H1 (cell line): ENCODE results near the gene SPINK4. TPM values are rescaled to one million over a fixed set of nuclear protein-coding genes. Genes with fewer than 3 reads are reported as not detected.

ENCODE experiments used
- CTCF ChIA-PET: fragments of 300-600 bp; sonication (Branson Sonifier 250); formaldehyde crosslinking; loops from one replicate; lab custom pipeline; 2021; ENCODE audit not compliant: partially characterized antibody; lab: Charles Lee
- POLR2A ChIA-PET: fragments of 300-600 bp; sonication (Branson Sonifier 250); formaldehyde crosslinking; loops from one replicate; lab custom pipeline; 2021; ENCODE audit warnings: inconsistent platforms; ENCODE audit not compliant: partially characterized antibody; lab: Charles Lee
- DNase-seq, 2 experiments: peaks; one replicate each; pipeline versions ENCODE4 v3.0.0 to v3.0.0-alpha.2; 2010 to 2022; ENCODE audit warnings: low spot score in 2 of 2, low read depth in 1 of 2, mixed read lengths in 1 of 2
- FAIRE-seq: peaks from 2 replicates; lab custom pipeline; 2011; peaks lifted over from hg19 to GRCh38; lab: Jason Lieb, UNC
- H2AFZ ChIP-seq: 2 replicates; pipeline ENCODE4 v1.8.1; 2012; ENCODE audit warnings: low read length, inconsistent platforms
- H2AK5ac ChIP-seq: 2 replicates; pipeline ENCODE4 v1.6.1; 2013; ENCODE audit warnings: low read depth, low read length
- H2BK120ac ChIP-seq: replicated peaks from 2 replicates; pipeline ENCODE3; 2013; ENCODE audit warnings: low read depth, low read length, inconsistent platforms
- H2BK12ac ChIP-seq: 2 replicates; pipeline ENCODE4 v1.6.1; 2013; ENCODE audit warnings: low read depth, low read length
- H2BK15ac ChIP-seq: 2 replicates; pipeline ENCODE4 v1.6.1; 2013; ENCODE audit warnings: low read length
- H2BK20ac ChIP-seq: 2 replicates; pipeline ENCODE4 v1.6.1; 2013; ENCODE audit warnings: low read length
- H2BK5ac ChIP-seq: 2 replicates; pipeline ENCODE4 v1.6.1; 2013; ENCODE audit warnings: low read depth, low read length
- H3K14ac ChIP-seq: 2 replicates; pipeline ENCODE4 v1.6.1; 2013; ENCODE audit warnings: inconsistent platforms; ENCODE audit not compliant: insufficient read length
- H3K18ac ChIP-seq: 2 replicates; pipeline ENCODE4 v1.6.1; 2013; ENCODE audit warnings: low read length; ENCODE audit errors: extremely low read depth
- H3K23ac ChIP-seq: 2 replicates; pipeline ENCODE4 v1.6.1; 2013; ENCODE audit warnings: inconsistent platforms; ENCODE audit not compliant: insufficient read length
- H3K23me2 ChIP-seq: 2 replicates; pipeline ENCODE4 v1.6.1; 2013; ENCODE audit warnings: low read depth, low read length
- H3K27ac ChIP-seq: 2 replicates; pipeline ENCODE4 v1.6.1; 2011; ENCODE audit warnings: low read depth, low read length, inconsistent platforms
- H3K27me3 ChIP-seq, 4 experiments: replicated peaks in 1 of 4; 1 replicate in 1 of 4; 2 replicates in 3 of 4; pipeline versions ENCODE4 v1.6.1 to v1.8.1; 2011 to 2013; ENCODE audit warnings: low read length in 3 of 4, mild to moderate bottlenecking in 3 of 4, inconsistent platforms in 2 of 4, mixed read lengths in 2 of 4, moderate library complexity in 1 of 4; ENCODE audit not compliant: control insufficient read depth in 3 of 4, insufficient read depth in 3 of 4; ENCODE audit errors: extremely low read depth in 1 of 4
- H3K36me3 ChIP-seq, 4 experiments: 2 replicates each; pipeline versions ENCODE4 v1.6.1 to v1.8.1; 2011 to 2013; ENCODE audit warnings: mild to moderate bottlenecking in 4 of 4, low read length in 3 of 4, moderate library complexity in 2 of 4, control low read depth in 1 of 4, inconsistent platforms in 1 of 4; ENCODE audit not compliant: insufficient read depth in 4 of 4, control insufficient read depth in 2 of 4
- H3K4ac ChIP-seq: replicated peaks from 2 replicates; pipeline ENCODE3; 2013; ENCODE audit warnings: low read length, low read depth, mixed read lengths, inconsistent platforms; ENCODE audit not compliant: insufficient read length
- H3K4me1 ChIP-seq, 4 experiments: replicated peaks in 1 of 4; 1 replicate in 1 of 4; 2 replicates in 3 of 4; pipeline versions ENCODE4 v1.6.1 to v1.8.1; 2011 to 2013; ENCODE audit warnings: low read length in 3 of 4, inconsistent platforms in 2 of 4, mixed read lengths in 1 of 4; ENCODE audit not compliant: insufficient read depth in 4 of 4, control insufficient read depth in 3 of 4
- H3K4me2 ChIP-seq, 2 experiments: 2 replicates each; pipeline versions ENCODE4 v1.6.1 to v1.8.1; 2011 to 2013; ENCODE audit warnings: low read depth in 2 of 2, low read length in 2 of 2, control low read depth in 1 of 2, inconsistent platforms in 1 of 2, mild to moderate bottlenecking in 1 of 2; ENCODE audit not compliant: insufficient read depth in 1 of 2
- H3K4me3 ChIP-seq, 4 experiments: fragments of 200-600, 300-600 bp in 1 of 4; sonication (generic), shearing (Covaris generic), sonication (Bioruptor Twin) in 1 of 4; 2 replicates each; pipeline versions ENCODE4 v1.5.1 to v1.8.1; 2011 to 2016; ENCODE audit warnings: low read length in 4 of 4, low read depth in 3 of 4, control low read depth in 2 of 4, inconsistent platforms in 2 of 4, mild to moderate bottlenecking in 2 of 4, mixed read lengths in 1 of 4, moderate library complexity in 1 of 4; ENCODE audit not compliant: insufficient read depth in 2 of 4; ENCODE audit errors: extremely low read depth in 1 of 4
- H3K56ac ChIP-seq: replicated peaks from 2 replicates; pipeline ENCODE3; 2013; ENCODE audit warnings: low read depth, mild to moderate bottlenecking, mixed read lengths, low read length, inconsistent platforms; ENCODE audit not compliant: insufficient read length
- H3K79me1 ChIP-seq: 2 replicates; pipeline ENCODE4 v1.6.1; 2013; ENCODE audit warnings: low read depth, low read length, control low read depth
- H3K79me2 ChIP-seq, 2 experiments: 2 replicates each; pipeline versions ENCODE4 v1.6.1 to v1.8.1; 2012 to 2013; ENCODE audit warnings: low read length in 2 of 2, mild to moderate bottlenecking in 2 of 2, inconsistent platforms in 1 of 2; ENCODE audit not compliant: insufficient read depth in 2 of 2, control insufficient read depth in 1 of 2
- H3K9ac ChIP-seq, 4 experiments: replicated peaks in 1 of 4; 1 replicate in 1 of 4; 2 replicates in 3 of 4; pipeline versions ENCODE4 v1.6.1 to v1.8.1; 2011 to 2013; ENCODE audit warnings: low read depth in 3 of 4, low read length in 3 of 4, control low read depth in 2 of 4, mild to moderate bottlenecking in 2 of 4, moderate library complexity in 2 of 4, inconsistent platforms in 1 of 4; ENCODE audit errors: extremely low read depth in 1 of 4
- H3K9me3 ChIP-seq, 2 experiments: 2 replicates each; pipeline versions ENCODE4 v1.6.1 to v1.8.1; 2012 to 2013; ENCODE audit warnings: mild to moderate bottlenecking in 2 of 2, moderate library complexity in 2 of 2, control low read depth in 1 of 2, inconsistent platforms in 1 of 2, low read depth in 1 of 2, low read length in 1 of 2, mixed read lengths in 1 of 2; ENCODE audit not compliant: insufficient read depth in 2 of 2
- H4K20me1 ChIP-seq, 2 experiments: replicated peaks in 1 of 2; 2 replicates each; pipeline versions ENCODE3 to v1.8.1; 2011 to 2013; ENCODE audit warnings: inconsistent platforms in 2 of 2, low read length in 2 of 2, mild to moderate bottlenecking in 1 of 2; ENCODE audit not compliant: insufficient read depth in 2 of 2, control insufficient read depth in 1 of 2
- H4K5ac ChIP-seq: 2 replicates; pipeline ENCODE4 v1.6.1; 2013; ENCODE audit warnings: low read length, low read depth, mixed read lengths, inconsistent platforms; ENCODE audit not compliant: insufficient read length
- H4K8ac ChIP-seq: 2 replicates; pipeline ENCODE4 v1.8.0; 2013; ENCODE audit warnings: mild to moderate bottlenecking, moderate library complexity, low read length, inconsistent platforms; ENCODE audit not compliant: insufficient read depth; ENCODE audit errors: extremely low read depth
- H4K91ac ChIP-seq: replicated peaks from 2 replicates; pipeline ENCODE3; 2013; ENCODE audit warnings: low read length, mixed read lengths, inconsistent platforms; ENCODE audit not compliant: insufficient read length
- CEBPB ChIP-seq: IDR thresholded peaks from 2 replicates; pipeline ENCODE4 v1.6.1; 2012; ENCODE audit warnings: low read depth, low read length
- CHD2 ChIP-seq: IDR thresholded peaks from 2 replicates; pipeline ENCODE4 v1.6.1; 2012; ENCODE audit warnings: low read length, improper control_type of control experiment
- CREB1 ChIP-seq: IDR thresholded peaks from 2 replicates; pipeline ENCODE4 v1.6.1; 2012; ENCODE audit warnings: inconsistent platforms
- KDM4A ChIP-seq: IDR thresholded peaks from one replicate; pipeline ENCODE4 v1.7.1; 2012; ENCODE audit warnings: low read depth, mild to moderate bottlenecking, moderate library complexity, low read length, inconsistent platforms; ENCODE audit not compliant: severe bottlenecking
- KDM5A ChIP-seq: fragments of 200-600 bp; IDR thresholded peaks from 2 replicates; pipeline ENCODE4 v1.7.1; 2012; ENCODE audit warnings: mild to moderate bottlenecking, low read length, inconsistent platforms, mixed read lengths
- NANOG ChIP-seq: IDR thresholded peaks from 2 replicates; pipeline ENCODE4 v1.6.1; 2011; ENCODE audit warnings: low read length, low read depth, mild to moderate bottlenecking, inconsistent platforms; ENCODE audit not compliant: insufficient read depth, poor library complexity, severe bottlenecking
- POLR2A ChIP-seq, 2 experiments: IDR thresholded peaks; 1 replicate in 1 of 2; 2 replicates in 1 of 2; pipeline ENCODE4 v1.6.1; 2011; ENCODE audit warnings: low read depth in 2 of 2, low read length in 2 of 2, mild to moderate bottlenecking in 2 of 2; ENCODE audit errors: control extremely low read depth in 1 of 2
- RNF2 ChIP-seq: fragments of 200-900, 300-1000 bp; sonication (generic); IDR thresholded peaks from 2 replicates; pipeline ENCODE4 v1.7.1; 2016; ENCODE audit warnings: borderline replicate concordance, low read depth, mild to moderate bottlenecking, antibody characterized with exemption, low read length; ENCODE audit not compliant: poor library complexity, severe bottlenecking; ENCODE audit errors: missing control alignments
- SAP30 ChIP-seq: fragments of 300-600 bp; sonication (generic); IDR thresholded peaks from 2 replicates; pipeline ENCODE4 v1.7.1; 2012; ENCODE audit warnings: low read length, moderate library complexity, mild to moderate bottlenecking, inconsistent platforms; ENCODE audit not compliant: insufficient read depth, insufficient replicate concordance
- SIRT6 ChIP-seq: IDR thresholded peaks from one replicate; pipeline ENCODE4 v1.7.1; 2012; ENCODE audit warnings: low read length, inconsistent platforms
- SP1 ChIP-seq: IDR thresholded peaks from 2 replicates; pipeline ENCODE4 v1.6.1; 2011; ENCODE audit warnings: low read depth, low read length
- SRF ChIP-seq: IDR thresholded peaks from 2 replicates; pipeline ENCODE4 v1.6.1; 2011; ENCODE audit warnings: mild to moderate bottlenecking, low read depth, low read length, moderate library complexity
- TAF7 ChIP-seq: optimal IDR thresholded peaks from 2 replicates; pipeline ENCODE3; 2011; ENCODE audit warnings: low read depth, mild to moderate bottlenecking, inconsistent platforms, low read length, moderate library complexity, borderline replicate concordance
- WGBS, 2 experiments: shearing (Covaris generic) in 1 of 2; methylation state at CpG; one replicate each; pipeline versions ENCODE4 v1.1.6 to v1.1.7; 2013 to 2015; ENCODE audit warnings: low lambda C conversion rate in 2 of 2, mixed read lengths in 2 of 2, inconsistent platforms in 1 of 2, low coverage in 1 of 2, missing lambda C conversion rate in 1 of 2; ENCODE audit not compliant: insufficient replicate concordance in 2 of 2, insufficient coverage in 1 of 2, insufficient read length in 1 of 2; ENCODE audit errors: extremely low coverage in 1 of 2, missing lambda C conversion rate in 1 of 2; 5-methylcytosine and 5-hydroxymethylcytosine counted together
- polyA plus RNA-seq, 7 experiments: library from polyadenylated mRNA; depleted of rRNA in 3 of 7; stranded (reverse) in 5 of 7; unstranded in 2 of 7; fragments of >200 nt in 5 of 7; fragments of 200-250 nt in 2 of 7; gene quantifications; 1 replicate in 5 of 7; 2 replicates in 1 of 7; 4 replicates in 1 of 7; pipeline versions ENCODE4 v1.2.1 to v1.2.3, GENCODE V29; 2011 to 2013; ENCODE audit warnings: missing spikeins in 2 of 7, mixed read lengths in 2 of 7
- total RNA-seq: library from RNA; stranded (reverse); fragmentation: NEBNext Ultra II Directional; extraction: Animal tissue kit (Norgen Biotek cat#: 25700); gene quantifications from 2 replicates; pipeline ENCODE4 v1.2.1, GENCODE V29; 2021

Gene SPINK4
- total and polyA plus RNA-seq, 2 of the 8 experiments (the other 6 are each of a cell fraction or from before 2014, with no cell fraction given), result not detected

GRCh38 chr9:33288235-33288634 lies 48.3 kb downstream of the SPINK4 start:
- no peaks in the 10 kb centered on the region for H3K9me3 ChIP-seq
- H3K27ac ChIP-seq, result no peak overlapping the region

More at GRCh38 chr9:33288235-33288634, 48.3 kb downstream of the SPINK4 start:
- Histone ChIP-seq H3K4me1 (peaks cover 0 to 8% (median 2%) of the 10 kb centered on the region in 4 experiments; a peak in 3 of 7 replicates), H2AFZ (no peak overlapping the region), H3K4me2 (no peak overlapping the region), H2BK120ac (no peak overlapping the region), H4K5ac (no peak overlapping the region), H2BK15ac (no peak overlapping the region), H3K27me3 (no peaks in the 10 kb centered on the region), H3K36me3 (peaks cover 0 to 9% (median 0%) of the 10 kb centered on the region in 4 experiments; a peak in 1 of 8 replicates), H3K79me2 (peaks cover 0 to 26% of the 10 kb centered on the region in 2 experiments; a peak in 3 of 4 replicates), H4K20me1 (no peaks in the 10 kb centered on the region), H4K91ac (no peak overlapping the region), H3K23ac (no peak overlapping the region), H3K56ac (no peak overlapping the region), H3K4me3 (no peak overlapping the region), H3K18ac (no peak overlapping the region), H3K9ac (no peak overlapping the region), H2AK5ac (no peak overlapping the region), H3K4ac (no peak overlapping the region), H2BK5ac (no peak overlapping the region), H3K79me1 (peaks cover 3% of the 10 kb centered on the region), H3K14ac (no peak overlapping the region), H4K8ac (no peak overlapping the region), H3K23me2 (no peaks in the 10 kb centered on the region; the same call in 1 of the 2 replicates), H2BK20ac (no peak overlapping the region), H2BK12ac (no peak overlapping the region)
- DNase-seq, result no peak
- no peak for FAIRE-seq
- 81% methylated on average over 3 of the region's 4 CpGs; no CpG with 5 or more reads in 1 of the 2 experiments for WGBS, 2 experiments
- ChIA-PET POLR2A (interaction anchor here (0.9 to 4.3 kb wide), 4 partner anchors 15 to 235 kb away, joined by 3 to 29 read pairs (median 4); partner anchors contain the start of genes BAG1, CHMP5 and SMU1), CTCF (interaction anchor here (0.9 to 2.1 kb wide), 4 partner anchors 23 to 247 kb away, joined by 3 to 9 read pairs (median 3); partner anchors contain the start of gene CHMP5)
- no peak for TF ChIP-seq SRF
- TF ChIP-seq SAP30, result no peak
- TF ChIP-seq SP1, result no peak
- TF ChIP-seq CHD2, result no peak
- TF ChIP-seq CEBPB, result no peak
- TF ChIP-seq RNF2, result no peak
- no peak for TF ChIP-seq POLR2A (IDR thresholded peaks at IDR 0.05; ENCODE audit: control extremely low read depth in 1 of 2, low read depth in 2 of 2, low read length in 2 of 2)
- no peak for TF ChIP-seq SIRT6
- TF ChIP-seq TAF7, result no peak
- TF ChIP-seq CREB1, result no peak
- TF ChIP-seq NANOG, result no peak
- no peak for TF ChIP-seq KDM5A
- no peak for TF ChIP-seq KDM4A
